OCI-LY7 (cell line): ENCODE results near the gene OVCA2. TPM values are rescaled to one million over a fixed set of nuclear protein-coding genes. Genes with fewer than 3 reads are reported as not detected.

Source experiments
- BruUV-seq: library from RNA; stranded (reverse); fragments of 400-500 nt; replicated peaks from 2 replicates; lab custom pipeline; 2021; lab: Mats Ljungman, UMichigan
- CTCF ChIA-PET: fragments of 300-600 bp; sonication (Branson Sonifier 250); formaldehyde crosslinking; loops from one replicate; lab custom pipeline; 2022; ENCODE audit warnings: antibody characterized with exemption; ENCODE audit not compliant: unreplicated experiment; lab: Charles Lee
- POLR2A ChIA-PET: fragments of 300-600 bp; sonication (Branson Sonifier 250); formaldehyde crosslinking; loops from one replicate; lab custom pipeline; 2022; ENCODE audit warnings: antibody characterized with exemption; lab: Charles Lee
- DNase-seq: peaks from one replicate; pipeline ENCODE4 v3.0.0-alpha.2; 2015; ENCODE audit warnings: low spot score
- H2AFZ ChIP-seq: fragments of 200-600 bp; sonication (generic), shearing (Covaris generic); 2 replicates; pipeline ENCODE4 v1.6.1; 2014; ENCODE audit warnings: mild to moderate bottlenecking, antibody characterized with exemption, low read length, moderate library complexity
- H3K27ac ChIP-seq: fragments of 200-600 bp; sonication (generic); 2 replicates; pipeline ENCODE4 v1.5.1; 2014; ENCODE audit warnings: mixed run types, low read depth, mild to moderate bottlenecking, moderate library complexity, low read length, inconsistent platforms; ENCODE audit not compliant: poor library complexity, severe bottlenecking
- H3K36me3 ChIP-seq: fragments of 200-600 bp; sonication (generic); 2 replicates; pipeline ENCODE4 v1.6.1; 2014; ENCODE audit warnings: mild to moderate bottlenecking, antibody characterized with exemption, low read length, moderate library complexity, mixed read lengths; ENCODE audit not compliant: insufficient read depth
- H3K4me1 ChIP-seq: fragments of 200-600 bp; sonication (generic); 2 replicates; pipeline ENCODE4 v1.5.1; 2014; ENCODE audit warnings: mild to moderate bottlenecking, low read length; ENCODE audit not compliant: insufficient read depth, poor library complexity, severe bottlenecking
- H3K4me2 ChIP-seq: fragments of 200-600 bp; sonication (generic); 2 replicates; pipeline ENCODE4 v1.6.1; 2014; ENCODE audit warnings: mild to moderate bottlenecking, low read length
- H3K4me3 ChIP-seq: fragments of 200-600 bp; sonication (generic); 2 replicates; pipeline ENCODE4 v1.5.1; 2014; ENCODE audit warnings: mild to moderate bottlenecking, low read depth, low read length; ENCODE audit not compliant: poor library complexity, severe bottlenecking
- H3K79me2 ChIP-seq: fragments of 200-600 bp; sonication (generic); 2 replicates; pipeline ENCODE4 v1.6.1; 2016; ENCODE audit warnings: low read depth, mild to moderate bottlenecking, low read length, moderate library complexity, mixed read lengths; ENCODE audit not compliant: insufficient read depth
- H3K9me2 ChIP-seq: fragments of 200-600 bp; sonication (generic); 2 replicates; pipeline ENCODE4 v1.6.1; 2016; ENCODE audit warnings: mild to moderate bottlenecking, low read length, mixed read lengths; ENCODE audit not compliant: insufficient read depth
- H3K9me3 ChIP-seq: fragments of 200-600 bp; sonication (generic); 2 replicates; pipeline ENCODE4 v1.6.1; 2014; ENCODE audit warnings: mild to moderate bottlenecking, mixed run types, low read length, mixed read lengths
- H4K20me1 ChIP-seq: fragments of 200-600 bp; sonication (generic); 2 replicates; pipeline ENCODE4 v1.6.1; 2014; ENCODE audit warnings: mild to moderate bottlenecking, antibody characterized with exemption, low read length, moderate library complexity, mixed read lengths; ENCODE audit not compliant: insufficient read depth
- EZH2phosphoT487 ChIP-seq: fragments of 200-600 bp; sonication (generic); IDR thresholded peaks from 2 replicates; pipeline ENCODE4 v1.6.1; 2018; ENCODE audit warnings: low read depth, borderline replicate concordance, mild to moderate bottlenecking, mixed run types, antibody characterized with exemption, low read length, moderate library complexity, mixed read lengths
- intact Hi-C: fragments of 100-400 bp; cut with micrococcal nuclease; formaldehyde crosslinking; loops from one replicate; pipeline ENCODE4 v1.10.0; 2022; ENCODE audit not compliant: unreplicated experiment
- total RNA-seq, 2 experiments: library from RNA; depleted of rRNA in 1 of 2; stranded (reverse); fragments of >200 nt in 1 of 2; shearing (Covaris generic) in 1 of 2; gene quantifications; 2 replicates each; pipeline ENCODE4 v1.2.3, GENCODE V29; 2014 to 2022
- TF ChIP-seq, protein P1 (sequence below): fragments of 200-600 bp; sonication (generic); conservative IDR thresholded peaks from 2 replicates; pipeline ENCODE4 v1.5.1; 2014; ENCODE audit warnings: mild to moderate bottlenecking, antibody characterized with exemption, low read length, moderate library complexity, mixed read lengths

Gene OVCA2
- total RNA-seq, 2 experiments from 2014 or later: 21.9 to 24.0 TPM

DNA sequence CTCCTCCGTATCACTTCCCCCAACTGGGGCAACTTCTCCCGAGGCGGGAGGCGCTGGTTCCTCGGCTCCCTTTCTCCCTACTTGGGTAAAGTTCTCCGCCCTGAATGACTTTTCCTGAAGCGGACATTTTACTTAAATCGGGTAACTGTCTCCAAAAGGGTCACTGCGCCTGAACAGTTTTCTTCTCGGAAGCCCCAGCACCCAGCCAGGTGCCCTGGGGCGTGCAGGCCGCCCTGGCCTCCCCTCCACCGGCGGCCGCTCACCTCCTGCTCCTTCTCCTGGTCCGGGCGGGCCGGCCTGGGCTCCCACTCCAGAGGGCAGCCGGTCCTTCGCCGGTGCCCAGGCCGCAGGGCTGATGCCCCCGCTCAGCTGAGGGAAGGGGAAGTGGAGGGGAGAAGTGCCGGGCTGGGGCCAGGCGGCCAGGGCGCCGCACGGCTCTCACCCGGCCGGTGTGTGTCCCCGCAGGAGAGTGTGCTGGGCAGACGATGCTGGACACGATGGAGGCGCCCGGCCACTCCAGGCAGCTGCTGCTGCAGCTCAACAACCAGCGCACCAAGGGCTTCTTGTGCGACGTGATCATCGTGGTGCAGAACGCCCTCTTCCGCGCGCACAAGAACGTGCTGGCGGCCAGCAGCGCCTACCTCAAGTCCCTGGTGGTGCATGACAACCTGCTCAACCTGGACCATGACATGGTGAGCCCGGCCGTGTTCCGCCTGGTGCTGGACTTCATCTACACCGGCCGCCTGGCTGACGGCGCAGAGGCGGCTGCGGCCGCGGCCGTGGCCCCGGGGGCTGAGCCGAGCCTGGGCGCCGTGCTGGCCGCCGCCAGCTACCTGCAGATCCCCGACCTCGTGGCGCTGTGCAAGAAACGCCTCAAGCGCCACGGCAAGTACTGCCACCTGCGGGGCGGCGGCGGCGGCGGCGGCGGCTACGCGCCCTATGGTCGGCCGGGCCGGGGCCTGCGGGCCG lies 14.7 kb downstream of the OVCA2 start:
- H3K4me1 ChIP-seq: peaks cover 34% of the 10 kb centered on the region
- H3K9me2 ChIP-seq: no peaks in the 10 kb centered on the region
- no peak for TF ChIP-seq EZH2phosphoT487
- TF ChIP-seq, protein P1, sequence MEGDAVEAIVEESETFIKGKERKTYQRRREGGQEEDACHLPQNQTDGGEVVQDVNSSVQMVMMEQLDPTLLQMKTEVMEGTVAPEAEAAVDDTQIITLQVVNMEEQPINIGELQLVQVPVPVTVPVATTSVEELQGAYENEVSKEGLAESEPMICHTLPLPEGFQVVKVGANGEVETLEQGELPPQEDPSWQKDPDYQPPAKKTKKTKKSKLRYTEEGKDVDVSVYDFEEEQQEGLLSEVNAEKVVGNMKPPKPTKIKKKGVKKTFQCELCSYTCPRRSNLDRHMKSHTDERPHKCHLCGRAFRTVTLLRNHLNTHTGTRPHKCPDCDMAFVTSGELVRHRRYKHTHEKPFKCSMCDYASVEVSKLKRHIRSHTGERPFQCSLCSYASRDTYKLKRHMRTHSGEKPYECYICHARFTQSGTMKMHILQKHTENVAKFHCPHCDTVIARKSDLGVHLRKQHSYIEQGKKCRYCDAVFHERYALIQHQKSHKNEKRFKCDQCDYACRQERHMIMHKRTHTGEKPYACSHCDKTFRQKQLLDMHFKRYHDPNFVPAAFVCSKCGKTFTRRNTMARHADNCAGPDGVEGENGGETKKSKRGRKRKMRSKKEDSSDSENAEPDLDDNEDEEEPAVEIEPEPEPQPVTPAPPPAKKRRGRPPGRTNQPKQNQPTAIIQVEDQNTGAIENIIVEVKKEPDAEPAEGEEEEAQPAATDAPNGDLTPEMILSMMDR: no peak
- H3K79me2 ChIP-seq: no peaks in the 10 kb centered on the region
- no peaks in the 10 kb centered on the region for H3K9me3 ChIP-seq
- peak overlapping the region; percentile 38; the same call in 1 of the 2 replicates for H3K4me2 ChIP-seq
- ChIA-PET CTCF (interaction anchor here (2.0 kb wide), 1 partner anchor 188 kb away, joined by 9 read pairs; no protein-coding TSS in a partner anchor), POLR2A (no interaction called here)
- no TSS peak for BruUV-seq
- no peaks in the 10 kb centered on the region for H3K36me3 ChIP-seq
- H3K4me3 ChIP-seq: no peak overlapping the region
- no peak overlapping the region for H2AFZ ChIP-seq
- DNase-seq: no peak
- H4K20me1 ChIP-seq: no peaks in the 10 kb centered on the region
- intact Hi-C loops: no loop called here
- no peak overlapping the region for H3K27ac ChIP-seq

DNA sequence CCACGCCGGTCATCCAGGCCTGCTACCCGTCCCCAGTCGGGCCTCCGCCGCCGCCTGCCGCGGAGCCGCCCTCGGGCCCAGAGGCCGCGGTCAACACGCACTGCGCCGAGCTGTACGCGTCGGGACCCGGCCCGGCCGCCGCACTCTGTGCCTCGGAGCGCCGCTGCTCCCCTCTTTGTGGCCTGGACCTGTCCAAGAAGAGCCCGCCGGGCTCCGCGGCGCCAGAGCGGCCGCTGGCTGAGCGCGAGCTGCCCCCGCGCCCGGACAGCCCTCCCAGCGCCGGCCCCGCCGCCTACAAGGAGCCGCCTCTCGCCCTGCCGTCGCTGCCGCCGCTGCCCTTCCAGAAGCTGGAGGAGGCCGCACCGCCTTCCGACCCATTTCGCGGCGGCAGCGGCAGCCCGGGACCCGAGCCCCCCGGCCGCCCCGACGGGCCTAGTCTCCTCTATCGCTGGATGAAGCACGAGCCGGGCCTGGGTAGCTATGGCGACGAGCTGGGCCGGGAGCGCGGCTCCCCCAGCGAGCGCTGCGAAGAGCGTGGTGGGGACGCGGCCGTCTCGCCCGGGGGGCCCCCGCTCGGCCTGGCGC lies 15.4 kb downstream of the OVCA2 start:
- no peak overlapping the region for H3K4me2 ChIP-seq
- ChIA-PET POLR2A (no interaction called here), CTCF (no interaction called here)
- no peaks in the 10 kb centered on the region for H3K36me3 ChIP-seq
- no peaks in the 10 kb centered on the region for H4K20me1 ChIP-seq
- H3K27ac ChIP-seq: no peak overlapping the region
- BruUV-seq: no TSS peak
- H3K9me3 ChIP-seq: no peaks in the 10 kb centered on the region
- H3K4me1 ChIP-seq: peaks cover 34% of the 10 kb centered on the region
- H2AFZ ChIP-seq: no peak overlapping the region
- H3K79me2 ChIP-seq: no peaks in the 10 kb centered on the region
- no peaks in the 10 kb centered on the region for H3K9me2 ChIP-seq
- intact Hi-C loops: no loop called here
- no peak for DNase-seq
- TF ChIP-seq, protein P1: no peak
- no peak for TF ChIP-seq EZH2phosphoT487
- no peak overlapping the region for H3K4me3 ChIP-seq
